ENCODE results near the gene ST6GALNAC4.

Gene ST6GALNAC4

GRCh38 chr9:127862075-127863011 lies 54.5 kb downstream of the ST6GALNAC4 start:
- in situ Hi-C loops (cut with HindIII; ENCODE audit: low sequenced_read_pairs), result loop anchor here (25.0 kb wide), 1 partner anchor 100 kb away; no protein-coding TSS in a partner anchor

- in situ Hi-C loops (cut with HindIII; ENCODE audit: low sequenced_read_pairs), result loop anchor here (25.0 kb wide), 1 partner anchor 98 kb away; no protein-coding TSS in a partner anchor
Measured at GRCh38 chr9:127860779-127861178, 56.1 kb downstream of the ST6GALNAC4 start.

- in situ Hi-C loops (cut with HindIII; ENCODE audit: low sequenced_read_pairs), result loop anchor here (25.0 kb wide), 1 partner anchor 98 kb away; no protein-coding TSS in a partner anchor
Measured at GRCh38 chr9:127860260-127860659, 56.6 kb downstream of the ST6GALNAC4 start.

- in situ Hi-C loops (cut with HindIII; ENCODE audit: low sequenced_read_pairs), result loop anchor here (25.0 kb wide), 1 partner anchor 96 kb away; no protein-coding TSS in a partner anchor
Measured at GRCh38 chr9:127858041-127858512, 58.8 kb downstream of the ST6GALNAC4 start.
